HG03025 (cell line): ENCODE measurements around the gene GPR85.
"Not testable (repeated sequence)": the region's sequence is repeated elsewhere in the genome, so short reads cannot be mapped to it uniquely, and the experiment has no call there.

Source experiments
- ATAC-seq: cut with Tn5 transposase; IDR thresholded peaks from one replicate; pipeline ENCODE4 v1.9.1; 2021; ENCODE audit warnings: mild to moderate bottlenecking, moderate library complexity; ENCODE audit not compliant: unreplicated experiment, low FRiP score

GPR85 gene, protein sequence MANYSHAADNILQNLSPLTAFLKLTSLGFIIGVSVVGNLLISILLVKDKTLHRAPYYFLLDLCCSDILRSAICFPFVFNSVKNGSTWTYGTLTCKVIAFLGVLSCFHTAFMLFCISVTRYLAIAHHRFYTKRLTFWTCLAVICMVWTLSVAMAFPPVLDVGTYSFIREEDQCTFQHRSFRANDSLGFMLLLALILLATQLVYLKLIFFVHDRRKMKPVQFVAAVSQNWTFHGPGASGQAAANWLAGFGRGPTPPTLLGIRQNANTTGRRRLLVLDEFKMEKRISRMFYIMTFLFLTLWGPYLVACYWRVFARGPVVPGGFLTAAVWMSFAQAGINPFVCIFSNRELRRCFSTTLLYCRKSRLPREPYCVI

GRCh38 chr7:113086431-113086888, at the start of gene GPR85:
Gene GPR85, minus strand, starts transcription at chr7:113086827. Its CDS starts 2,106 bp downstream, at chr7:113084721.
- no peak for ATAC-seq

GRCh38 chr7:113134025-113134424, 47.4 kb upstream of the GPR85 start:
- ATAC-seq = no peak

GRCh38 chr7:113131367-113131766, 44.7 kb upstream of the GPR85 start:
- no peak for ATAC-seq

DNA sequence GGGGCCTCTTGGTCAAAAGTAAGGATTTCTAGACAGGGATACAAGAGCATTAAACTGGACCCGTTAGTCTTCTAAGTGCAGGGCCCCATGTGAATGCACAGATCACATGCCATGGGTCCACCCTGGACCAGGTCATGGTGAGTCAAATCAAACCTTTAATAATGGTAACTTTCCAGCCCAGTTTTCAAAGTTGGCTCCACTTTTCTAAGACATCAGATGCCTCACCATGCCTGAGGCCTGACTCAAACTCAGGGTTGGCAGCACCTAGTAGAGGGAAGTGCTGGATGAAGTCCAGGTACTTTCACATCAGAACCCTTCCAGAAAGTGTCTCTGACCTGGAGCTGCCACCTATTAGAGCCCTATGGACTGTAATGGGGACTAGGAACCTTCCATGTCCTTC, 41.4 kb upstream of the GPR85 start:
- no peak for ATAC-seq

DNA sequence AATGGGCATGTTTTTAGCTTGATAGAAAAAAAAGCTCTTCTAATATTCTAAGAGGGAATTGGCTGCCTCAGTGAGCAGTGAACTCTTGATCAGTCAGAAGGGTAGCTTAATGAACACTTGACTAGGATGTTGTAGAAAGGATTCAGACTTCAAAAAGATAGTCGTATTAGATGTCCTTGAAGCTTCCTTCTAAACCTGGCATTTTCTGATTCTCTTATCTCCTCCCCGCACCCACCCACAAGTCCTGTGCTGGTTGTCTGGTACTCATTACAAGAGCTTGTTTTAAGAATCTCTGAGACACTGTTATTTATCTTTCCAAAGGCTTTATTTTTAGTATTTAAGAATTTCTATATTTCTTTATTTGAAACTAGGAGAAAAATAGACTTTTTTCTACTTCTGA, 39.1 kb upstream of the GPR85 start:
- no peak for ATAC-seq

DNA sequence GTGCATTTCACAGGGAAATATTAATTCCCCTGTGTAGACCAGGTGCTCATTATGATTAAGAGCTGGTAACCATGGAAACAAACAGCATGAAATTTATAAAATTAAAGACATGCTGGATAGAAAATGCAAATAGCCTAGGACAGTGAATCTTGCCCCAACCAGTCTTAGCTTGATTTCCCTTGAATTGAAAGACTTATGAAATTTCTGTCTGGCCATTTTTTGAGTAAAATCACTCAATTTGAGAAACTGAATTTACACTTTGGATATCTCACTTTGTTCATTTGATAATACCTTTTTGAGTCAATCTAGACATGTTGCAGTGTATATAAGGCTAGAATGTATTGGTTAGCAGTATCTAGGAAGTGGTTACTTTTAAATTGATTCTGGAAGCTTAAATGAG, 36.1 kb upstream of the GPR85 start:
- ATAC-seq = no peak

DNA sequence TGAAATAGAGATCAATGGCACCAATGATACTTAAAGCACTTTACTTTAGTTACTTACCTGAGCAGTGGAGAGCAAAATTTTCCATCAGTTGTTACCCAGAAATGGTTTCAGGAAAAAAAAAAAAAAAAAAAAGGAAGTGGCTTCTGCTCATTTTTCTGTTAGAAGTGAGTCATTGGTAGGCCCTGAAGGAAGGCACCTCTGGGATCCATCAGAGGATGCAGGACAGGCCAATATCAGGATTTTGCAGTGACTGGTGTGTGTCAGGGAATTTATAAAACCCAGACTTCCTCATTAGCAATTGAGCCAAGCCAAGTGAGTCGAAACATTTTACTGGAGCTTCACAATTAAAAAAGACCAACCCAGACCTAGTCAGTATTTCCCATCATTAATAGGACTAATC, 34.0 kb upstream of the GPR85 start:
- ATAC-seq = no peak

- ATAC-seq = no peak
Observed at GRCh38 chr7:113119429-113119828, 32.8 kb upstream of the GPR85 start.

GRCh38 chr7:113118074-113118959, 31.7 kb upstream of the GPR85 start, which contains the start of gene SMIM30:
Gene SMIM30, minus strand, starts transcription at chr7:113118554. Its CDS starts 976 bp downstream, at chr7:113117578.
- peak; percentile 99 for ATAC-seq

DNA sequence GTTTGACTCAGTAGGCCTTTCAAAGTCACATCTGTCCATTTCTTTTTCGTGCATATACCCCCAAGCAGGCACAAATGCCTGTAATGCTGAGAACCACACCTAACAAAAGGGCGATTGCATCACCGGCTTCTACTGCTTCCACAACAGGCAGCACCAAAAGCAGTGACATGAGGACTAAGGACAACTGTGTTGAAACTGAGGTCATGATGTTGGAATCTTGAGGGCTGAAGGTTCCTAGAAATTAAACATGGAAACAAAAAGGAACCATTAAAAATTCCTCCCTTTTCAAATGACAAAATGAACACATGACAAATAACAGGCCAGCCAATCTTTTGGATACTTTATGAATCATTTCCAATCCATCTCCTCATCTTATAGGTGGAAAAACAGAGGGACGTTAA, 30.7 kb upstream of the GPR85 start:
- ATAC-seq = not testable (repeated sequence)

DNA sequence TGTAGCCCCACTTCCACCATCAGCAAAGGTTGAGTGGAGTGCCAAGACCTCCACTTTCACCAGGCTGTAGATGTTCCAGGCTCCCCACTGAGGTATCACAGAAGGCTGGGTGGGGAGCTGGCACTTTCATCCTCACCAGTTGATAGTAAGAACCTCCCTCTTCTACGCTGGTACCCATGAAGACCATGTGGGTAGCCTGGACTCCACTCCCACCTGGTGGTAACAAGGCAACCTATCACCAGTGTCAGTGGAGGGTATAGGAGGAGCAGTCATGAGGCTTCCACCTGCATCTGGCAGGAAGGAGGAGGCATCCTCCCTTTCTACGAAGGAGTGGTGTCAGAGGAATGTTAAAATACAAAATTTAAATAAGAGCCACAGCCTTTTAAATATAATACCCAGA, 27.3 kb upstream of the GPR85 start:
- ATAC-seq = no peak

- no peak for ATAC-seq
Observed at GRCh38 chr7:113109718-113110117, 23.1 kb upstream of the GPR85 start.

GRCh38 chr7:113100121-113100603, 13.5 kb upstream of the GPR85 start:
- no peak for ATAC-seq

- ATAC-seq = no peak
Observed at GRCh38 chr7:113099284-113099919, 12.8 kb upstream of the GPR85 start.

- no peak for ATAC-seq
Observed at GRCh38 chr7:113094517-113095249, 8.1 kb upstream of the GPR85 start.

DNA sequence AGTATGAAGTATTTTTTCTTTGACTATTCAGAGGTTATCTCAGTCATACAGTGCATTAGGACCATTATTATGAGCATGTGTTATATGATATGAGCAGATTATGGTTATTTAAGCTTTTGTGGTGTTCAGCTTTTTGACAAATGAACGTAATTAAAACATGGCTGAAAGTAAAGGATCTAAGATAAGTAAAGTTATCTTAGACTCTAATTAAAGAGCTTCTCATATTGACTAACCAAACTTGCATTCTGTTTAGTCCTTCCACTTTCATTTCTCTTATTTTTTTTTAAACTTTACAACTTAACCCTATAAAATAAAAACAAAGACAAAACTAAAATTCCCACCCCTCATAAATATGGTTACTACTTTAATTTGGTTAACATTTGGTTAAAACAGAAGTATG, 6.9 kb upstream of the GPR85 start:
- no peak for ATAC-seq

GRCh38 chr7:113092762-113093161, 6.1 kb upstream of the GPR85 start:
- ATAC-seq = no peak

- ATAC-seq = no peak
Observed at GRCh38 chr7:113087071-113087998, 708 bp upstream of the GPR85 start.

- ATAC-seq = no peak
Observed at GRCh38 chr7:113085781-113086390, 741 bp downstream of the GPR85 start.
